Cortex of kidney (tissue), 1 donor: ENCODE data around the gene LIN37.

Experiments used
- DNase-seq: peaks from one replicate; lab custom pipeline; 2025; lab: John Stamatoyannopoulos, UW

Gene LIN37

DNA sequence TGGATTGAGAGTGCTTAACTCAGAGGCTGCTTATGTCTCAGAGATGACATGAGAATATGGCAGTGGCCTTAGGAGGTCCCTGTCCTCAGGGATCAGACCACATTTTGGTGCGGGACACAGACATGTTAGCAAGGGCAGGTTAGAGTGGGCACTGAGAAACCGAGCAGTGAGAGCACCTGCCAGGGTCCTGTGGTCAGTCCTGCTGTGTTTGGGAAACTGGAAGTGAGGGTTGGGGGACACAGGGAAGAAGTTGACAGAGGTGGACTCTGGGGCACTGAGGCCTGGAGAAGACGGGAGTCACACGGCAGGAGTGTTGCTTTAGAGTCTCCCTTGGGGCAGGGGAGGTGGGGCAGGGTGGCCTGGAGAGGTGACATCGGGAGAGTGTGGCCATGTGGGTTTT lies 13.5 kb upstream of the LIN37 start:
- no peak for DNase-seq

DNA sequence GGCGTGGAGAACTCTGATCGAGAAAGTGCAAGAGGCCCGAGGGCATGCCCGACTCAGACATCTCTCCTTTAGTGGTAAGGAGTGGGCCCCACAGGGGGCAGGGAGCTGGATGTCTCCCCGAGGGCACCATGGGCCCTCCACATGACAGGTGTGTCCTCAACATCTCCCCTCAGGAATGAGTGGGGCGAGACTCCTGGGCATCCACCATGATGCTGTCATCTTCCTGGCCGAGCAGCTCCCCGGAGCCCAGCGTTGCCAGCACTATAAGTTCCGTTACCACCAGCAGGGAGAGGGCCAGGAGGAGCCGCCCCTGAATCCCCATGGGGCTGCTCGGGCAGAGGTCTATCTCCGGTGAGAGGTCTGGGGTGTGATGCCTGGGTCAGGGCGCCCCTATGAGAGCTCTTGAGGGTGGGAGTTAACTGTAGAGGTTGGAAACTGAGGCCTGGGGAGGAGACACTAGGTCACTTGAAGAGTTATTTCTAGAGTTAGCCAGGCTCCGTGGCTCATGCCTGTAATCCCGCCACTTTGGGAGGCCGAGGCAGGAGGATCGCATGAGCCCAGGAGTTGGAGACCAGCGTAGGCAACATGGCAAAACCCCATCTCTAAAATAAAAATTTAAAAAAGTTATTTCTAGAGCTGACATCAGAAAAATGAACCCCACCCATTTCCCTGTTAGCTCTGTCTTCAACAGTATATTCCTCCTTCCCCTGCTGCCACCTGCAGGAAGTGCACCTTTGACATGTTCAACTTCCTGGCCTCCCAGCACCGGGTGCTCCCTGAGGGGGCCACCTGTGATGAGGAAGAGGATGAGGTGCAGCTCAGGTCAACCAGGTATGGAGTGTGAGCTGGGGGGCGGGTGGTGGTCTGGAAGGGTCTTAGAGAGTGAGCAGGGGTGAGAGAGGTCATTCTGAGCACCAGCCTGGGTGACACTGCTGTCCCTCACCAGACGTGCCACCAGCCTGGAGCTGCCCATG lies 11.2 kb upstream of the LIN37 start:
- DNase-seq: no peak

DNA sequence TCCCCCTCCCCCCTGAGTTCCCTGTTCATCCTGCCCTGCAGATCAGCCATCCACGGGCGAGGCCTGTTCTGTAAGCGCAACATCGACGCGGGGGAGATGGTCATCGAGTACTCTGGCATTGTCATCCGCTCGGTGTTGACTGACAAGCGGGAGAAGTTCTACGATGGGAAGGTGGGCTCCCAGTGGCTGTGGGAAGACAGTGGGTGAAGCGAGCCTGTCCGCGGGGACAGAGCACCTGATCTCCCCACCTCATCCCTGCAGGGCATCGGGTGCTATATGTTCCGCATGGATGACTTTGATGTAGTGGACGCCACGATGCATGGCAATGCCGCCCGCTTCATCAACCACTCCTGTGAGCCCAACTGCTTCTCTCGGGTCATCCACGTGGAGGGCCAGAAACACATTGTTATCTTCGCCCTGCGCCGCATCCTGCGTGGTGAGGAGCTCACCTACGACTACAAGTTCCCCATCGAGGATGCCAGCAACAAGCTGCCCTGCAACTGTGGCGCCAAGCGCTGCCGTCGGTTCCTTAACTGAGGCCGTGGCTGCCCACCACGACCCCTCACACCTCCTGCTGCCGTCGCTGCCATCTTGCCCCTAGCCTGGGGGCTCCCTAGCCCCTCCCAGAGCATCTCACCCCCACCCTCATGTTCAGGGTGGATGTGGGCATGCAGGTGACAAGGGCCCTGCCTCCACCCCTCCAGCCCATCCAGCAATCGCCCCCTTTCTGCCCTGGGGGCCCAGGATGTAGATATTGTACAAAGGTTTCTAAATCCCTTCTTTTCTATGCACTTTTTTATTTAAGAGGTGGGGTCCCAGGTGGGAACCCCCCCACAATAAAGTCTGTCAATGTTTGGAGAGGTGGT lies 10.1 kb upstream of the LIN37 start:
- DNase-seq: no peak

DNA sequence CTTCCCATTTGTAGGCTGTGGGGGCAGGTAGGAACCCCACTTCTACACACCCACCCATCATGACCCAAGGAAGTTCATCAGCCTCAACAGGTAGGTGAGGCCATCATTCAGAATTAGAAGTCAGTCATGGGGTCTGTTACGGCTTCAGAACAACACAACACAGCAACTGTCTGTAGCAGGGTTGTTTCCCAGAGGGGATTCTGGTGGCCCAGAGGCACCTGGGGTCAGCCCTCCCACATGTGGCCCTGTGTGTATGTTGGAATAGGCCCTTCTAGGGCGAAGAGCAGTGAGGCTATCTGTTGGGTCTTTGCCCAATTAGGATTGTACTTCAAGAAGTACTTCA lies 9.5 kb upstream of the LIN37 start:
- DNase-seq: no peak

DNA sequence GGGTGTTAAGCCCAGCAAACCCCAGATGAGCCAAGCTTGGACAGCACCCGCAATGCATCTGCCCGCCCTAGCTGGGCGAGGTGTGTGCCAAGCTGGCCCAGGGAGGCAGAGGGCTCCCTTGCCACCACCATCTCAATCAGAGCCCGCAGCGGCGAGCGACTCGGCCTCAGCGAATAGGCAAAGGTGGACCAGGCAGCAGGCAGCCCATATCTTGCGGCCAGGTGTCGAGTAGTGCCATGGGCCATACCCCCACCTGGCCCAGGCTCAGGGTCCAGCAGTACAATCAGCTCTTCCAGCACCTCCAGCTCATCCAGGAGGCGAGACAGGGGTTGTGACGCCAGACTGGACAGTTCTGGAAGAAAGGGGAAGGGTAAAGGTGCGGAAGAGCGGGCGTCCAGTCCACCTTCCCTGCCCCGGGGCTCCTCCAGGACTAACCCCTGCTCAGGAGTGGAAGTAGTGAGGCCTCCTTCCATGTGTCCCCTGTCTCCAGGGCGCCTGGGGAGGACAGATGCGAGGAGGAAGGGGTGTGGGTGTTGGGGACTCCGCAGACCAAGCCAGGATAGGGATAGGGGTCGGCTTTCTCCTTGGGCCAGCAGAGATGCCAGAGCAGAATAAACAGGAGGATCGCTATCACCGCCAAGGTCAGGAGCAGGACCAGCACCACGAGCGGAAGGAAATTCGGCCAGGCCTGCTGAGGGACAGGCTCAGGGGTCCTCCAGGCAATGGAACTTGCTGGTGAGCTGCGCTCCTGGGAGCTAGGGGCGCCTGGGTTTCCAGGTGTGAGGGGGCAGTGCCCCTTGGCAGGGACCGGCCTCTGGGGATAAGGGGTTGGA lies 8.9 kb upstream of the LIN37 start:
- no peak for DNase-seq

DNA sequence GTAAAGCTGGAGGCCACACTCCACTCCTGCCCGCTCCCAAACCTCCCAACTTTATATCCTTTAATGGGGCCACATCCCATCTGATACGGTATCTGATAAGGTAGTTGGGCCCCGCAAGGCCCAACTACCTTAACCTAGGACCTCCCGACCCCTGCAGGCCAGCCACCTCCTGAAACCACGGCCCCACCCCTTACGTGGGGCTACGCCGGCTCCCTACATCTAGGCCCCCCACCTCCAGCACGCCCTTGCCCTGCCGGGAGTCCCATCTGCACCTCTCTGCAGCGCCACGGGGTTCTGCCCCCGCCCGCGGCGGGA lies 8.3 kb upstream of the LIN37 start:
- DNase-seq: no peak

DNA sequence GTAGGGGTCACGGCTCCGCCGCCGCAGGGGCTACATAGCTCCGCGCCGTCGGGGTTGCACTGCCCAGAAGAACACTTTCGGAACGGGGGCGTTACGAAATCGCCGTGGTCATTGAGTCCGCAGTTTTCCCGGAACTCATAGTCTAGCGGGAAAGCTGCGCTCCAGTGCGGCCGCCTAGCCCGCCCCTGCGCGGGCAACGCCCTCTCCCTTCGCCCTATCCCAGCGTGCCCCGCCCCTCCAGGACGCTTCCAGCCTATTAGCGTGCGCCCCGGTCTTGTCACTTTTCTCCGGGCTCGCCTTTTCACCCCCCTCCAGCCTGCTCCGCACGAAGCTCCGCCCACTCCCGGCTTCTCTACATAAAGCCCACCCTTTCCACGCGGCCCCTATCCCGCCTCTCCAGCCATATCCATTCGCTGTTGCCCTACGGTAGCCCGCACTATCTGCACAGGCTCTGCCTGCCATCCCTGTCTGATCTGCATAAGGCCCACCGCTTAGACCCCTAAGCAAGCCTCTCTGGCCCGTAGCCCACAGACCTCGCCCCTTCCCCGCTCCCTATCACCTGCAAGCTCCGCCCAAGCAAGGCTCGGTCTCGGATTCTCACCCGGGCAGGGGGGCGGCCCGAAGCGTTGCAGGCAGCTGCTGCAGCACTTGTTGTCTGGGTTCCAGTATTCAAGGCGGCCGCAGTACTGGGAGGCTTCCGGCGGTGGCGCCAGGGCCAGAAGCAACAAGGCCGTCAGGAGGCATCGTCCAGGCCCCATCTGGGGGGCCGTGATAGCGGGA lies 7.8 kb upstream of the LIN37 start:
- DNase-seq: no peak

DNA sequence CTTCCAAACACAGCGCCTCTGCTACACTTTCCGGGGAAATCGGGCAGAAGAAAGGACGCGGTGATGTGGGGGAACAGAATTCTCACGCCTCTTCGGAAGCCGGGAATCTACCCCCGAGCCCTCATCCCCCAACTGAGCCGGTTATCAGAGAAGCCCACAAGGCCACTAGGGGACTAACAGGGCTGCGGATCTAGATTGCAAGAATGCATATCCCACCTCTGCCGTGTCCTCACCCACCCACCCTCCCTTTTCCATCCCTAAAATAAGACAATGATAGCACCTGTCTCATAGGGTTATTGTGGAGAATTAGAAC lies 7.2 kb upstream of the LIN37 start:
- DNase-seq: no peak

DNA sequence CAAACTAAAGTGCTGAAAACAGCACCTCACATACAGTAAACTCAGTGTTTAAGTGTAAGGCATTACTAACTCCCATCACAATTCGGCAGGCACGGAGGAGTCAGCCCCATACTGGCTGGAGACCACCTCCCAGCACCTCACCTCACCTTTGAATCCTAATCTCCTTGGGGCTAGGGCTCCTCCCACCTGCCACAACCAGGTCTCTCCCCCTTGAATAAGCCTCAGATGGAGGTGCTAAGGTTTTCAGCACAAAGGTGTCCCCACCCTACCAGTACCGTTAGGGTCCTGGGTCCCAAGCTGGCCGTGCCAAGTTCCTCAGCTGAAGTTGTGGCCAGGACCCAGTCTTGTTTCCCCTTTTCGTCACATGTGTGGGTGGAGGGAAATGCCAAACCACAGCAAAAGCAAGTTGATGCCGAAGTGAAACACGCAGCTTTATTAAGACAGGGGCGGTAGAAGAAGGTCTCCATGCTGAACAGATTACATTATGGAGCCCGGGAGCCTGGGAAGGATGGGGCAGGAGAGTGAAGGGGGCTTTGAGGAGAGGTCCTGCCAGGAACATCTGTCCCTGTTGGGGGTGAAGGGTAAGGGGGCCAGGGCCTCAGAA lies 6.2 kb upstream of the LIN37 start, which contains the start of gene IGFLR1:
IGFLR1 (minus strand) TSS at position 332 of the 604 bp plus-strand sequence. CDS start 1,272 bp downstream, outside the sequence.
- DNase-seq: no peak

DNA sequence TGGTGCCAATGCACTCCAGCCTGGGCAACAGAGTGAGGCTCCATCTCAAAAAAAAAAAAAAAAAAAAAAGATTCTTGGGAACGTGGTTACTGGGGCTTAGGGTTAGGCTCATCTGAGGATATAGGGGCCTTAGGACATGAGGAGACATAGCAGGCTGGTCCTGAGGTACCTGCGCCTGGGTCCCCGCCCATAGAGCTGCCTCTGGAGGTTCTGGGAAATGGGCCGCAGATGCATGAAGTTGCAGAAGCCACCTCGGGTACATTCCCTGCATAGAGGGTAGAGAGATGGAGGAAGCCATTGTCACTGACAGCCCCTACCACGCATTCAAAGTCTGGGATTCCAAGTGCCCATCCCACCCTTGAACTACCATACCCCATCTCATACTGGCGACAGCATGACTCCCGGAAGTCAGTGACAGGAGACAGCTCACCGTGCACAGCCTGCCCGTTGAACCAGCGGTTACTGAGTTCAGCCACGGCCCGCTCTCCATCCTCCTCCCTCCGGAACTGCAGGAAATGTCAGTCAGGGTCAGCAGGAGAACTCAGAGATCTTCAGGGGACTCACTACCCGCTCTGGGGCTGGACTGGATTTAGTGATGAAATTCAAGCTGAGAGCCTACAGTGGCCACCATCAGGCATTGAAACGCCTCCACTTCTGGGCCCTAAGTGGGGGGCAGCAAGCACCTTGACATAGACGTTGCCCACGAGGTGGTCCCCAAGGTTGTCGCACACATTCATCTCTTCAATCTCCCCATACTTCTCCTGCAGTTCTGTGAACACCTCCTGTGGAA lies 4.5 kb upstream of the LIN37 start:
- DNase-seq: no peak

DNA sequence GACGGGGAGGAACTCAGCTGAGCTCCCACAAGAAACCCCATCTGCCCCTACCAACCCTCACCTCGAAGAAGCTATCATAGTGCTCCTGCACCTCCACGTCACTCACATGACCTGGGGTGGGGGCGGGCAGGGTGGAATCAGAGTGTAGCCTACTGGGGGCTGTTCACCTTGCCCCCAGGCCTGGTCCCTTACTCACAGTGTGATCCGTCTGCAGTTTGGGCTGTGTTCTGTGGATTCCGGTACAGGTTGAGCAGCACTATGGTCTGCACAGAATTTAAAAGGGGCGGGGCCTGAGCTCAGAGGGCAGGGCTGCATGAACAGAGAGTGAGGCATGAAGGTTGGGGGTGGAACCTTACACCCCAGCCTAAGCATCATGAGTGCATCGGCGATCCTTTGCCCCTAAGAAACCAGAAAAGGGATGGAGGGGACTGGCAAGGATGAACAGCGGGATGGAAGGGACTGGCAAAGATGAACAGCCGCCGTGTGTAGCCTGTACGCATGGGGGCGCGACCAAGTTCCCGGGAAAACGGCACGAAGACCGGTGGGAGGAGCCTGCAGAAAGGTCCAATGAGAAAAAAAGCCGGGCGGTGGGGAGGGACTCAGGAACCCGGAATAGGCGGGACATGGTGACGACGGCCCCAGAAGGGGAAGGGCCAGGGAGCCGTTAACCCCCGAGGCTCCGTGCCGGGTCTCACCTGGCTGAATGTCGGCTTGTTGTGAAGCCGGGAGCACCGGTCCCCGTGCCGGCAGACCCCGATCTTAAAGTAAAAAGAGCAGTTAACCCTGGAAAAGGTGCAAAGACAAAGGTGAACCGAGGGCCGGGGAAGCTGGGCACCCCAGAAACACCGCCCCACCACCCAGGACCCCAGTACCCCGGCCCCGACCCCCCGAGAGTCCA lies 3.7 kb upstream of the LIN37 start:
- no peak for DNase-seq

DNA sequence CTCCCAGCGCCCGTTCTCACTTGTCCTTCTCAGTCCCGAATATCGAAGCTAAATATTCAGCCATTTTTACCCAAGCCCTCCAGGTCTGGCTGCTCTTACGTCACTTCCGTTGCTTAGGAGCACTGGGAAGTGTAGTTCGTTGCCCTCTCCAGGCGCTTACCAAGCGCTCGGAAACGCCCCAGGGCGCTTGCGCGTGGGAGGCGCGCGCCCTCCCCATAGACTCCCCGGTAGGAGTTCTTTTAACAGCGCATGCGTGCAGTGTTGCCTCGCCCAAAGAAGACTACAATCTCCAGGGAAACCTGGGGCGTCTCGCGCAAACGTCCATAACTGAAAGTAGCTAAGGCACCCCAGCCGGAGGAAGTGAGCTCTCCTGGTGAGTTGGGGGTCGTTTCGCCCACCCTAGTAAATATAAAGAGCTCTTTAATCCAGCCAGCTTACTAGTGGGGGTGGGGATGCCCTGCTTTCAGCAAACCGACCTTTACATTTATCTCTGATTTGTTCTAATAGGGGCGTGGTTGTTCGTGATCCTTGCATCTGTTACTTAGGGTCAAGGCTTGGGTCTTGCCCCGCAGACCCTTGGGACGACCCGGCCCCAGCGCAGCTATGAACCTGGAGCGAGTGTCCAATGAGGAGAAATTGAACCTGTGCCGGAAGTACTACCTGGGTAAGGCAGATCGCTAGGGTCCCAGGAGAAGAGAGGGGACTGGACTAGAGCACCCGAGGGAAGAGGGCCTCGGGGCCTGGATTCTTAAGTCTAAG lies 2.9 kb upstream of the LIN37 start, which contains the start of the genes PSENEN and U2AF1L4:
PSENEN (plus strand) TSS at position 324 of the 759 bp plus-strand sequence; CDS start at position 604, 280 bp downstream.
U2AF1L4 (minus strand) TSS at position 91 of the 759 bp plus-strand sequence; CDS start at position 64, 27 bp downstream.
- DNase-seq: no peak

DNA sequence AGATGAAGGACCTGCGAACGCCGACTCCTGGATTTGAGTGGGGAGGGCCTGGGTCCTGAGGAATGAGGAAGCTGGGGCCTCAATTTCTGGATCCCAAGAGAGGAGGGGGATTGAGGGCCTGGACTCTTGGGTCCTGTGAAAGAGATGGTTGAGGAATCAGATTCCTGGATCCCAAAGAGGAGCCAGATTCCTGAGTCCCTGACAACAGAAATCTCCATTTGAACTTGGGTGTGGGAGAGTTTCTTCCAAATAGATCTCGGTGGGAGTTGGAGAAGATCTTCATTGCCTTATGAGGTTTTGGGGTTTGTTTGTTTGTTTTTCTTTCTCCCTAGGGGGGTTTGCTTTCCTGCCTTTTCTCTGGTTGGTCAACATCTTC lies 2.3 kb upstream of the LIN37 start:
- DNase-seq: no peak

DNA sequence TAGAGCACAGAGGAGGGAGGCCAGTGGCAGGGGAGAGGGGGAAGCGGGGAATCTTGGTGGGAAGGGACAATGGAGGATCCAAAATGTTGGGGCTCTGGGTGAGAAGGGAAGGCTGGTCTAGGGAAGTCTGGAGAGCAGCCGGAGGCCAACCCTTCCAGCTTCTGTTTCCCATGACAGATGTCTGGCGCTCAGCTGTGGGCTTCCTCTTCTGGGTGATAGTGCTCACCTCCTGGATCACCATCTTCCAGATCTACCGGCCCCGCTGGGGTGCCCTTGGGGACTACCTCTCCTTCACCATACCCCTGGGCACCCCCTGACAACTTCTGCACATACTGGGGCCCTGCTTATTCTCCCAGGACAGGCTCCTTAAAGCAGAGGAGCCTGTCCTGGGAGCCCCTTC lies 1.8 kb upstream of the LIN37 start:
- DNase-seq: no peak

DNA sequence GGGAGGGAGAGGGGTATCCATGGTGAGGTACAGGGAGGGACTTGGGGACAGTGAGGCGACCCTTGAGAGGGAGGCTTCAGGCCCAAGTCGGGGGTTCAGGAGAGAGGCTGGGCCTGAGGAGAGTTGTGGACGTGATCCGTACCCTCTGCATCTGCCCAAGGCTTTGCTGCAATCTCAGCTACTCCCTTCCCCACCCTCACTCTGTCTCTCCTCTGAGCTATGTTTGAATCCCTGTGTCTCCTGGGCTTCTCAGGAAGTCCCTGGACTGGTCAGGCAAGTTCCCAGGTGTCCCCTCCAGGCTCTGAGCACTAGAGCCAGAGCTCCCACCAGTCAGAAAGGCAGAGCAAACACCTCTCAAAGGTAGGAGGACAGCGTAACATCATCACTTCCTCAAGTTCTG lies 1.8 kb downstream of the LIN37 start:
- no peak for DNase-seq

DNA sequence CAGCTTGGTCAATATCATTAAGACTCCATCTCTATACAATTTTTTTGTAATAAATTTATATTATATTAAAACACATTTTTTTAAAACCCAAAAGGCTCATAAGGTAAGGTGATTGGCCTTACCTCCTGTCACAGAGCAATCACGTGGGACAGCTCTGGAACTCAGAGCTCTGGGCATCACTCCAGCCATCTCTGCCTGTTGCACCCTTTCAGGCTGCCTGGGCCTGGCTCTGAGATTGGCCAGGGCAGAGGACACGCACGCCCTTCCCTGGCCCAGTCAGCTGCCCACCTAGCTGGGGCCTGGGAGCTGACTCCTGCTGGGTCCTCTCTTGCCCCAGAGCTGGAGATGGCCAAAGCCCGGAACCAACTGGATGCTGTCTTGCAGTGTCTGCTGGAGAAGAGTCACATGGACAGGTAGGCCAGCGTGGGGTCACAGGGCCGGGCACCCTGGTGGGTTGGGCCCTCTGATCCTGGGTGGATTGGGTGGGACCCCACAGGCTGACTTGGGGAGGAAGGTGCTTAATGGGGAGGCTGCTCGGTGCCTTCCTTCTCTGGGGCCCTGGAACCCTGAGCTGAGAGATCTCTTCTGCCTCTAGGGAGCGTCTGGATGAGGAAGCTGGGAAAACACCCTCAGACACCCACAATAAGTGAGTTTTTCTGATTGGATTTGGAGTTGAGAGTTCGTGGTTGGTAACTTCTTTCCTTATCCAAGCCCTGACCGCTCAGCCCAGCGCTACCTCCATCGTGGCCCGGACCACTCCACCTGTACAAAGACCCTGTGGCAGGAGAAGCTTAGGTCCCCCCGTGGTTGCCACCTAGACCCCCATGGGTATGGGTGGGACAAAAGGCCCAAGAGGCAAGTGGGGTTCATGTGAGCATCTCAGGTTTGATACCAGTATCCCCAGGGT lies 3.7 kb downstream of the LIN37 start:
- no peak for DNase-seq

DNA sequence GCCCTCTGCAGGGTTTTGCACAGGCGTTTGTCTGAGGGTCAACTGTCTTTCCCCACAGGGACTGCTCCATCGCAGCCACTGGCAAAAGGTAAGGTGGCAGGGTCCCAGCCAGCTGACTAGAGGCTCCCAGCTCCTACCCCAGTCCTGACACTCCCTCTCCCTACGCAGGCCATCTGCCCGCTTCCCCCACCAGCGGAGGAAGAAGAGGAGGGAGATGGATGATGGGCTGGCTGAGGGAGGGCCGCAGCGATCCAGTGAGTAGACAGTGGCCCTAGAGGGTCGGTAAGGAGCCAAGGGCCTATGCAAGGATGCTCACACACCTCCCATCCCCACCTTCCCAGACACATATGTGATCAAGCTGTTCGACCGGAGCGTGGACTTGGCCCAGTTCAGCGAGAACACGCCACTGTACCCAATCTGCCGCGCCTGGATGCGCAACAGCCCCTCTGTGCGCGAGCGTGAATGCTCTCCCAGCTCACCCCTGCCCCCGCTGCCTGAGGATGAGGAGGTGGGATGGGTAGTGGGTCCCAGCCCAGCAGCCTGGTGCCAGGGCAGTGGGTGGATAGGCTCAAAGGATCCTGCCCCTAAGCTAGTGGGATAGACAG lies 4.5 kb downstream of the LIN37 start:
- DNase-seq: no peak
